Nephron (organoid): ENCODE results near the gene AAMP.
A peak's percentile ranks its signal among the peaks of the same experiment; 100 is the strongest.

Experiments
- H3K27ac Mint-ChIP-seq, 3 experiments: 2 replicates each; pipeline ENCODE4 v1.8.0; 2020; ENCODE audit warnings: mixed read lengths in 3 of 3, mild to moderate bottlenecking in 2 of 3, moderate library complexity in 1 of 3
- H3K27me3 Mint-ChIP-seq: 2 replicates; pipeline ENCODE4 v1.8.0; 2021; ENCODE audit warnings: low read depth, mild to moderate bottlenecking, moderate library complexity, mixed read lengths
- H3K36me3 Mint-ChIP-seq: 2 replicates; pipeline ENCODE4 v1.8.0; 2020; ENCODE audit warnings: low read depth, mixed read lengths
- H3K4me1 Mint-ChIP-seq: 2 replicates; pipeline ENCODE4 v1.8.0; 2020; ENCODE audit warnings: mixed read lengths
- H3K4me3 Mint-ChIP-seq, 3 experiments: 2 replicates each; pipeline ENCODE4 v1.8.0; 2020; ENCODE audit warnings: mild to moderate bottlenecking in 3 of 3, mixed read lengths in 3 of 3, moderate library complexity in 2 of 3
- H3K9me3 Mint-ChIP-seq: 2 replicates; pipeline ENCODE4 v1.8.0; 2020; ENCODE audit warnings: mixed read lengths
- TF ChIP-seq, protein P1 (sequence below), 3 experiments: fragments of 200-600 bp; sonication (generic); IDR thresholded peaks; one replicate each; pipeline ENCODE4 v1.5.0; 2021; ENCODE audit warnings: antibody characterized with exemption in 3 of 3; ENCODE audit not compliant: unreplicated experiment in 3 of 3

AAMP gene

DNA sequence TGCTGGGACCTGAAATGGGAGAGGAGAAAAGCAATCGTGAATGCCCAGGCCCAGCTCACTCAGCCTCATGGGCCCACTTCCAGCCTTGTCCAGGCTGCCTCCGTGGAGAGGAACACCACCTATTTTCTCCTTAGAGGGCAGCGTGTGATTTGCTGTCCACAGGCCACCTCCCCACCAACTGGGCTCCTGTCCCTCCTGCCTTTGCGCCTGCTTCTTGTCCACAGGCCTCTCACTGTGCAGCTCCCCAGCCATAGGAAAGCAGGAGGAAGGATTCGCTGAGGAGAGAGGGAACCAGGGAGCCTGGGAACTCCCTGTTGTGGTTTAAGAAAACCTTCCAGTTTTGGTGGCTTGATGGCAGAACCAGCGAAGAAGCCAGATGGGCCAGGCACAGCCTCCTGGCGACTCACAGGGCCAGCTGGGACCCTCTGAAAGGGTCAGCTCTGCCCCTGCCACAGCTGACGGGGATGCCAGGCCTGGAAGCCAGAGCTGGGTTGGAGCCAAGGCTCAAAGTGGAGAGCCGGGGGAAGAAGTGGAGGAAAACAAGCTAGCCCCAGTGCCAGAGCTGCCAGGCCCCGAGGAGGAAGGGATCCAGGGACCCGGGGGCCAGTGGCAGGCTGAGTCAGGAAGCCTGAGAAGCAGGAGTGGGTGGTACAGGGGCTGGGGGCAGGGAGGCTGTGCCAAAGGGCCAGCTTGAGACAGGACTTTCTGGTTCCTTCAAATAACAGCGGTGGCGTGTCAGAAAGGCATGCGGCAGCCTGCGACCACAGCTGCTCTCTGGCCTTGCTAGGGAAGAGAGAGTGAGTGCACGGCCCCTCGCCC is 12.4 kb upstream of the AAMP start:
- Mint-ChIP-seq H3K9me3 (no peaks in the 10 kb centered on the region), H3K36me3 (peaks cover 2% of the 10 kb centered on the region), H3K4me1 (peaks cover 44% of the 10 kb centered on the region), H3K27ac (peak overlapping the region; percentile 61 to 75 (median 71)), H3K27me3 (no peaks in the 10 kb centered on the region), H3K4me3 (peak overlapping the region in 1 of 3 experiments; percentile 48)
- TF ChIP-seq, protein P1, sequence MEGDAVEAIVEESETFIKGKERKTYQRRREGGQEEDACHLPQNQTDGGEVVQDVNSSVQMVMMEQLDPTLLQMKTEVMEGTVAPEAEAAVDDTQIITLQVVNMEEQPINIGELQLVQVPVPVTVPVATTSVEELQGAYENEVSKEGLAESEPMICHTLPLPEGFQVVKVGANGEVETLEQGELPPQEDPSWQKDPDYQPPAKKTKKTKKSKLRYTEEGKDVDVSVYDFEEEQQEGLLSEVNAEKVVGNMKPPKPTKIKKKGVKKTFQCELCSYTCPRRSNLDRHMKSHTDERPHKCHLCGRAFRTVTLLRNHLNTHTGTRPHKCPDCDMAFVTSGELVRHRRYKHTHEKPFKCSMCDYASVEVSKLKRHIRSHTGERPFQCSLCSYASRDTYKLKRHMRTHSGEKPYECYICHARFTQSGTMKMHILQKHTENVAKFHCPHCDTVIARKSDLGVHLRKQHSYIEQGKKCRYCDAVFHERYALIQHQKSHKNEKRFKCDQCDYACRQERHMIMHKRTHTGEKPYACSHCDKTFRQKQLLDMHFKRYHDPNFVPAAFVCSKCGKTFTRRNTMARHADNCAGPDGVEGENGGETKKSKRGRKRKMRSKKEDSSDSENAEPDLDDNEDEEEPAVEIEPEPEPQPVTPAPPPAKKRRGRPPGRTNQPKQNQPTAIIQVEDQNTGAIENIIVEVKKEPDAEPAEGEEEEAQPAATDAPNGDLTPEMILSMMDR (IDR thresholded peaks at IDR 0.05; ENCODE audit: unreplicated experiment in 3 of 3), result no peak

GRCh38 chr2:218281449-218281848 is 11.5 kb upstream of the AAMP start:
- no peaks in the 10 kb centered on the region for H3K27me3 Mint-ChIP-seq
- H3K4me3 Mint-ChIP-seq, result no peak overlapping the region
- H3K9me3 Mint-ChIP-seq, result no peaks in the 10 kb centered on the region
- peaks cover 35% of the 10 kb centered on the region for H3K4me1 Mint-ChIP-seq
- H3K36me3 Mint-ChIP-seq, result peaks cover 11% of the 10 kb centered on the region
- peak overlapping the region; percentile 67 to 83 (median 70) for H3K27ac Mint-ChIP-seq
- TF ChIP-seq, protein P1 (IDR thresholded peaks at IDR 0.05; ENCODE audit: unreplicated experiment in 3 of 3), result no peak

GRCh38 chr2:218280260-218280870 is 10.4 kb upstream of the AAMP start:
- no peaks in the 10 kb centered on the region for H3K27me3 Mint-ChIP-seq
- no peaks in the 10 kb centered on the region for H3K9me3 Mint-ChIP-seq
- H3K4me3 Mint-ChIP-seq, result no peak overlapping the region
- peaks cover 11% of the 10 kb centered on the region for H3K36me3 Mint-ChIP-seq
- peak overlapping the region in 1 of 3 experiments; percentile 18 for H3K27ac Mint-ChIP-seq
- TF ChIP-seq, protein P1 (IDR thresholded peaks at IDR 0.05; ENCODE audit: unreplicated experiment in 3 of 3), result no peak
- peaks cover 24% of the 10 kb centered on the region for H3K4me1 Mint-ChIP-seq

DNA sequence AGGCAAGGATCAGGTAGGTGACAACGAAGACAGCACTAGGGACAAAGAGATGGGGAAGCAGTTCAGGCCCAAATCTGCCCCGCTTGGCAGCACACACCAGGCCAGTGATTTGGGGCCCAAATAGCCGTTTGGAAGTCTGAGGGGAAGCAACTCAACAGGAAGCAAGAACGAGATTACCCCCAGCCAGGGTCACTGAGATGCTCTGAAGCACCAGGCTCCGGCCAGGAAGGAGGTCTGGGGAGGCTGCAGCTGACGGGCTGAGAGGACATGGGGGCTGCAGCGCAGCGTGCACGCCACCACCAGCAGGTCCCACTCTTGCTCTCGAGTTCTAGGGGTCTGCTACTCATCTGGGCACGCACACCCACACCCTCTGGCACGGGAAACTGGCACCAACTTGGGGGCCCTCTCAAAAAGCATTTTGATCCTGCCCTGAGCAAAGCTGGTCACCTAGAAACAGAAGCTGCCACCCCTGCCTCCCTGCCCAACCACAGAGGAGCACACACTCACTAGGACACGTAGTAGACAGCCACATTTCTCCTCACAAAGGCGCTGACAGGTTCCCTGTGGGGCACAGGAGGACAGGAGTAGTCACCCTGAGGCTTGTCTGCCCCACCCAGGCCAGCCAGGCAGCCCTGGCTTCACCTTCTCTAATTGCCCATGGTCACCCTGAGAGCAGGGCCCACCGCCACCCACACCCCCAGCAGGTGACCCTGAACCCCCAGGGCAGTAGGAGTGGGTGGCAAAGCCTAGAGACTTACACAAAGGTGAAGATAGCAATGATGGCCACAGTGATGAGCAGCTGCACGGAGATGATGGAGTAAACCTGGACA is 8.8 kb upstream of the AAMP start:
- no peaks in the 10 kb centered on the region for H3K9me3 Mint-ChIP-seq
- H3K27ac Mint-ChIP-seq, result no peak overlapping the region
- TF ChIP-seq, protein P1 (IDR thresholded peaks at IDR 0.05; ENCODE audit: unreplicated experiment in 3 of 3), result no peak
- peaks cover 24% of the 10 kb centered on the region for H3K36me3 Mint-ChIP-seq
- H3K27me3 Mint-ChIP-seq, result no peaks in the 10 kb centered on the region
- H3K4me1 Mint-ChIP-seq, result peaks cover 19% of the 10 kb centered on the region
- H3K4me3 Mint-ChIP-seq, result no peak overlapping the region

DNA sequence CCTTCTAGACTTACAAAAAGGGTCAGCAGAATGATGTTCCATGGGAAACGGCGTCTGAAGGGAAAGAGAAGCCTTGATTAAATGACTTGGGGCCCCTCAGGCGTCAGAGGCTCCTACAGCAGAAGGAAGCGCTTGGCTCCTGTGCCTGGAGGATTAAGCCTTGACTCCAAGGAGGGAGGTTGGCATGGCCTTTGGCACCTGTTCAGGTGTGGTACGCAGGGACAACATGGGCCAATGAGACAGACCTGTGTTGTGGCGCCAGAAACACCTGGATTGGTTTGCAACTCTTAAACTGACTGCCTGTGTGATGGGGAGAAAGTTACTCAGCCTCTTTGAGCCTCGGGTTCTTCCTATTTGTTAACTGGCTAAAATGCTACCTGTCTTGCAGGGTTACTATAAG is 8.0 kb upstream of the AAMP start:
- no peaks in the 10 kb centered on the region for H3K27me3 Mint-ChIP-seq
- H3K36me3 Mint-ChIP-seq, result peaks cover 26% of the 10 kb centered on the region
- peaks cover 12% of the 10 kb centered on the region for H3K4me1 Mint-ChIP-seq
- H3K27ac Mint-ChIP-seq, result no peak overlapping the region
- H3K4me3 Mint-ChIP-seq, result no peak overlapping the region
- H3K9me3 Mint-ChIP-seq, result no peaks in the 10 kb centered on the region
- TF ChIP-seq, protein P1 (IDR thresholded peaks at IDR 0.05; ENCODE audit: unreplicated experiment in 3 of 3), result no peak
